HG03159 (cell line): Measurements from ENCODE around the gene MAFB.

Experiments used
- ATAC-seq: cut with Tn5 transposase; IDR thresholded peaks from one replicate; pipeline ENCODE4 v1.9.1; 2021; ENCODE audit warnings: mild to moderate bottlenecking, moderate library complexity; ENCODE audit not compliant: unreplicated experiment

Gene MAFB

DNA sequence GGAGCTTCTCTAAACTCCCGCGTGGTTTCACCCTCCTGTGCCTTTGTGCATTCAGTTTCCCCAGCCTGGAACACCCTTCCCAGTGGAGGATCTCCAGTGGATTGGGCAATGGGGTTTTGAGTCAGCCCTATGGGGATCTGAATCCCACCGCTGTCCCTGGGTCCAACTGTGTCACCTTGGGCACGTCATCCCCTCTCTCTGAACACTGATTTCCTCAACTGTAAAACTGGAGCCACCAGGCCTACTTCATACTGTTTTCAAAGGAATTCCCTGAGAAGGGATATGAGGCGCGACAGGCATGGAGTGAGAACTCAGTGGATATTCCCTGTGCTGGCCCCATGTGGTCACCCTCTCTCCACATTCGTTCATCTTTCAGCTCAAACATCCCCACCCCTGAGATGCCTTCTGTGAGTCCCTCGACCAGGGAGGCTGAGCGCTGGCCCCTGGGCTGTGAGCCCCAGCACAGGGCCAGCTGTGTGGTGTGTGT is 25.7 kb downstream of the MAFB start:
- ATAC-seq, result no peak

DNA sequence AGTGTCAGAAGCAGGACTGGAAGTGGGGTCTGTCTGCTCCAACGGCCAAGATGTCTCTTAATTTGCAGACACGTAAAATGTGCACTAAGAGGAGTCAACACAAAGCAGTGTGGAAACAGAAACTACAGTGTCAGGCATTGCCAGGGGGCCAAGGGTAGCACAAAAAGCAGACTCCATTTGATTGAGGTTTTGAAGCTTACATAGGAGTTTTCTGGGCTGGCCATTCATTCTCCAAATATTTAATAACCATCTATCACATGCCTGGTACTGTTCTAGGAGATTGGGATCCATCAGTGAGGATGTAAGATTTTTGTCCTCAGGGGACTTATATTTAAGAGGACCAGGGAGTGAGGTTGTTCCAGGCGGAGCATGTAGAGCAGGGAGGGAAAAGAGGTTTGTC is 29.5 kb downstream of the MAFB start:
- no peak for ATAC-seq

DNA sequence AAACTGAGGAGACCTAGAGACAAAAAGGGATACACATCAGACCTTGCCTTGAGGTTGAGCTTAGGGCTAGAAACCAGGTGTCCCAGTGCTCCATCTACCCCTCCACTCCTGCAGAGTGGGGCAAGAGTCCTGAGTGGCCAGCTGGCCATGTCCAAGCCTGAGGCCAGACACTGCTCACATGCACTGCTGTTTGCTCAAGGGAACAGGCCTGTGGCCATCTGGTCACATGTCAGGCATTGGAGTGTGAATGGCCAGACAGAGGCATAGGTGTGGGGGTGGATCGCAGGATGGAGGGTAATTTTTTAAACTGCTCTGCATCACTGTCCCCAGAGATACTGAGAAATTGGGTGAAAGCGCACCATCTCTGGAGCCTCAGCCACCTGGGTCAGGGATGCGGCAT is 30.5 kb downstream of the MAFB start:
- ATAC-seq, result no peak

DNA sequence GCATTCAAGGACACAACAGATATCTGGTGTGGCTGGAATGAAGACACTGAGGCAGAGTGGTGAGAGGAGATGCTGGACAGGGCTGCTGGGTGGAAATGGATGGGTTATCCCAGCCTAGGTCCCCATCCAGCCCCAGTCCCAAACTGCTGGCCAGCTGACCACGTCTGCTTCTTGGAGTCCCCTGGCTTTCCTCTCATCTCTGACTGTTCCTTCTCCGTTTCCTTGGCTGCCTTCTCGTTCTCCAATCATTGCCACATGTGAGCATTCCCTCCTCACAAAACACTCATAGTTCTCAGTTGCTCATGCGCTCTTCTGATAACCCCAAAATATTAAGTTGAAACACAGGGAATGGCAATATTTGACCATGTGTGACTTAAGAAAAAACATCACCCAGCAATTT is 31.5 kb downstream of the MAFB start:
- no peak for ATAC-seq

DNA sequence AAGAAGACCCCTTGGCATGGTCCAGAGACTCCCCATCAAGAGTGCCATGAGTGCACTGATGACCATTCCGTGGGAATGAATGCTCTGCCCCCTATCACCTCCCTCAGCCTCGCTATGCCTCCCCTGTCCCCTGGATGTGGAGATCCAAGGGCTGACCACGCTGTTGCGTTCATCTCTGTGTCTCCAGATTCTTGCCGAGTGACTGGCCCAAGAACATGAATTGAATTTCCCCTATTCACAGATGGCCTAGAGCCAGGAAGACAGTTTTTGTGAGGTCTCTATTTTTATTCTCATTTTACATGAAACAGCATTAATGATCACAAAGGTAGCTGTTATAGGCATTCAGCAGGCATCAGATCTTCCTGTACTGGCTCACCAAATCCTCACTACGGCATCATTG is 33.6 kb downstream of the MAFB start:
- ATAC-seq, result no peak

DNA sequence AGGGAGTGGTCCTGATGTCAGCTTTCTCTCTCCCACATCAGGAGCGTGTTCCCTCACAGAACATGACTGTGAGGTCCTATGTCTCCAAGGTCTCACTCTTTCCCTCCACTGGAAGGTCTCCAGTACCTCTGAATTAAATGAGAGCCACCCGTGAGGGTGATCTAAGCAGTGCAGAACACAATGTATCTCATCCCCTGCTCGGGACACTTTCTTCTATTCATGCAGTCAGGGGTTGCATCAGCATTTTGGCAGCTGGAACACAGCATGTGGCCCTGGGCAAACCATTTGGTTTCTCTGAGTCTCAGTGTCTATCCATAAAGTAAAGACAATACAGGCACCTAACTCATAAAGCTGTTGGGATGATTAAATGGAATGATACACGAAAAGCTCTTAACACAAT is 34.2 kb downstream of the MAFB start:
- no peak for ATAC-seq

DNA sequence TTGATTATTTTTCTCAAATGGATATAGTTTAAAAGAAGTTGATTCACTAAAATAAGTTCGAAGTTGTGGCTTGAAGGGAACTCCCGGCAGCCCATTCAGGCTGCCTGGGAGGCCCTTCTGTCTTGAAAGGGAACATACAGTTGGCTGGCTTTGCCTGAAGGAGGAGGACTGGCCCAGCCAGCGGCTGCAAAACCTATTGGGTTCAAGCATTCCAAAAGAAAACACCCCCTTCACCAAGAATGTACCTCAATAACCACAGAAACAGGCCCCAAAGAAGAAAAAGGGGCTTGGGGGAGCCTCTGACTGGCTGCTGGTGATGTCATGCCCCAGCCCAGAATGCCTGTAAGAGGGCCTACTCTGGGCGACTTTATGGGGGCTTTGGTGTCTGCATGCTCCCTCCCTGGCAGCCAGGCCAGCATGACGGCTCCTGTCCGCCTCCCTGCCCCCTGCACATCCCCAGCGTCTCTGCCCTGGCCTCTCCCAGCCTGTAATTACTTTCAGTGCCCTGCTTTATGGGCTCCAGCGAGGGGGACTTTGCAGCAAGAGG is 36.5 kb downstream of the MAFB start:
- ATAC-seq, result no peak

GRCh38 chr20:40651151-40651550 is 37.9 kb downstream of the MAFB start:
- no peak for ATAC-seq

GRCh38 chr20:40650707-40651106 is 38.3 kb downstream of the MAFB start:
- no peak for ATAC-seq

GRCh38 chr20:40648210-40649072 is 40.6 kb downstream of the MAFB start:
- no peak for ATAC-seq

DNA sequence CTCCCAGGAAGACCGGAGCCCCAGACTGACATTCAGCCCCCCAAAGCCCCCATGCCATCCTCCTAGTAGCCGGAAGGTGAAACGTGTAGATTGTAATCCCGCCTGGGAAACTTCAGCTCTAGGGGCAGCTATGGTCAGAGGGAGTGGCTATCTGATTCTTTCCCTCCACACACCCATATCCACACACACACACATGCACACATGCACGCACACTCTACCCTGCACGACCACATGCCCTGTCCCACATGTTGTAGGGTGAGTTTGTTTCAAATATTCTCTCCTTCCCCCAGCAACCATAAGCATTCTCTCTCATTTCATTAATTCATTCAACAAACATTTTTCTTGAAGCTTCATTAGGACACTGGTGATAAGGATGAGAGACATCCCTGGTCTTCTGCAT is 42.2 kb downstream of the MAFB start:
- ATAC-seq, result no peak

DNA sequence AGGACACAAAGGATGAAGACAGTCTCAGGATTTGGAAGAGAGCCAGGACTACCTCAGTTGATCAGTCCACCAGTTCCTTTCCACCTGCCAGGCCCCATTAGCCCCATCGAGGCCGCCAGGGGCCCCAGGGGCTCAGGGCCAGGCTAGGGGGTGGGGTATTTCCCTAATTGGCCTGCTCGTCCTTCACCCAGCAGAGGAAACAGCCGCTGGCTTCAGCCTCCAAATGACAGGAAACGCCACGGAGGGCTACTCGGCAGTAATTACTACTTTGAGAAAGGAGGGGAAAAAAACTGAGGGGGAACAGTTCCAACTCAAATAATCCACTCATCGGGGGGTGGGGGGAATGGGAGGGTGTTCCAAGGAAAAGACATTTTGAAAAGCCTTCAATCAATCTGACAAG is 42.7 kb downstream of the MAFB start:
- no peak for ATAC-seq

GRCh38 chr20:40644863-40645262 is 44.2 kb downstream of the MAFB start:
- ATAC-seq, result no peak

DNA sequence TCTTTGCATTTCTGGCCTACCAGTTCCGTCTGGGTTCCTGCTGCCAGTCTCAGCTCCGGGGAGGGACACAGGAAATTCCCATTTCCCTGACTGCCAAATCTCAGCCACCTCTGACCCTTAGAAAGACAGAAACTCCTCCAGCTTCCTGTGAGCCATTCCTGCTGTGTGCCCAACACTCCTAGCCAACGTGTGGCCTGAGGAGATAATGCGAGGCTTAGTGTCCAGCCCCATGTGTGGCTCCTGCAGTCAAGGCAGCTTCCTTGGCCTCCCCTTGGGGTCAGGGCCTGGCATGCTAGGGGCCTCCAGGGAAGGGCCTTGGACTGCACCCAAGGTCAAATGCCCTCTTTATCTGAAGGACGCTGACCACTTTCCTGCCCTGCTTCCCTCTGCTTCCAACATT is 45.1 kb downstream of the MAFB start:
- no peak for ATAC-seq

GRCh38 chr20:40641809-40642208 is 47.2 kb downstream of the MAFB start:
- ATAC-seq, result no peak

DNA sequence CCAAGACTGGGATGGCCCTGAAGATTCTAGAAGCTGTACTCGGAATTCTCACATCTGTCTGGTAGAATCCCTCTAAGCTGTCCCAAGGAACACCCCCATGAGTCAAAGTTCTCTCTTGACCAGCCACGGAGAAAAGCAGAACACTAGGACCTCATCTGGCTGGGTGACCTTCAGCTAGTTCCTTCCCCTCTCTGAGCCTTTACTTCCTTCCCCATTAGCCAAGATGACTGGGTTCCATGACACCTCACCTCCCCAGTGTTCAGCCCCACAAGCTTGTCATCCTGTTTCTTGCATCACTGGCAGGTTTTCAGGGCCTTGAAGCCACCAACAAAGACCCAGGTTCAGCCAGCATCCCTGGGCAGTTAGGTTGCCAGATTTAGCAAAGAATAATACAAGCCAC is 47.8 kb downstream of the MAFB start:
- no peak for ATAC-seq

GRCh38 chr20:40640667-40641066 is 48.4 kb downstream of the MAFB start:
- no peak for ATAC-seq

DNA sequence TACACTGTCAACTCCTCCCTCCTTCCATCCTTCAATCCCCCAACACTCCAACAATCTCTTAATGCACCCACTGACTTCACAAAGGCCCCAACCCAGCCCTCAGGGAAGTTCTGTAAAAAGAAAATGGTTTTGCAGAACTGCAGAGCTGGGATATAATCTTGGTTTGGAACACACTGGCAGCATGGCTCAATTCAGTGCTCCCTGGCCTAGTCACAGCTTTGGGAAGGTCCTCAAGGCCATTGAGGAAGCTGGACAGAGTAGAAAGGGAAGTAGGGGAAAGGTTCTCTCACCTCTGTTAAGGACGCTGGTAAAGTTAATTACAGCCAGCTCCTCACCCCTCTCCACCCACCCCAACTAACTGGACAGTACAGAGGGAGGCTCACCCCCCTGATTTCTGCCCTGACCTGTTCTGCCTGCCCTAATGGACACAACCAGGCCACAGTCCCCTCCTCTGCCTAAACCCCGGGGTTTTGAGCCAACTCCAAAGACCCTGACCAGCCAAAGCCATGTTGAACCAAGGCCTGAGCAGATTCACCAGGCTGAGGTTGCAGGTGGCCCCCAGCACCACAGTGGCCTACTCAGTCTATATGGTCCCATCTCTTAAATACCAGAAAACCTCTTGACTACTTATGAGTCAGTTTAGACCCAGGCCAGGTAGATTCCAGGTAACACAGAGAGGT is 49.2 kb downstream of the MAFB start:
- no peak for ATAC-seq

GRCh38 chr20:40639132-40639531 is 49.9 kb downstream of the MAFB start:
- no peak for ATAC-seq

- no peak for ATAC-seq
These were observed 50.6 kb downstream of the MAFB start for GRCh38 chr20:40638414-40638813.

- no peak for ATAC-seq
These were observed 51.9 kb downstream of the MAFB start for GRCh38 chr20:40637176-40637575.

- ATAC-seq, result no peak
These were observed 52.5 kb downstream of the MAFB start for GRCh38 chr20:40636486-40636885.
